ENCODE results near the gene METAP1.

Gene METAP1

DNA sequence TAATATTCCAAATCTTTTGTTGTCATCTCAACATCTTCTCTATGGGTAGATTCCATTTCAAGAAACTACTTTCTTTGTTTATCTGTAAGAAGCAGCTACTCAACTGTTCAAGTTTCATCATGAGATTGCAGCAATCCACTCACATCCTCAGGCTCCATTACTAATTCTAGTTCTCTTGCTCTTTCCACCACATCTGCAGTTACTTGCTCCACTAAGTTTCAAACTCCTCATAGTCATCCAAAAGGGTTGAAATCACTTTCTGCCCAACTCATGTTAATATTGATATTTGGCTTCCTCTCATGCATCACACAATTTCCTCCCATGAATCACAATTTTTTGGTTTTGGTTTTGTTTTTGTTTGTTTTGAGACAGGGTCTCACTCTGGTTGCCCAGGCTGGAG lies 57.4 kb downstream of the METAP1 start:
- H3K4me3 ChIP-seq (replicated peaks; ENCODE audit: insufficient read depth, low read length): no peak overlapping the region
- peak in 1 of 2 experiments; percentile 4 for DNase-seq (ENCODE audit: low read depth in 1 of 2, low spot score in 1 of 2)
- TF ChIP-seq GABPA (IDR thresholded peaks at IDR 0.05; ENCODE audit: low read depth): no peak
- no peak for TF ChIP-seq SPI1 (IDR thresholded peaks at IDR 0.05; ENCODE audit: borderline replicate concordance, low read depth)
- TF ChIP-seq, protein P1, sequence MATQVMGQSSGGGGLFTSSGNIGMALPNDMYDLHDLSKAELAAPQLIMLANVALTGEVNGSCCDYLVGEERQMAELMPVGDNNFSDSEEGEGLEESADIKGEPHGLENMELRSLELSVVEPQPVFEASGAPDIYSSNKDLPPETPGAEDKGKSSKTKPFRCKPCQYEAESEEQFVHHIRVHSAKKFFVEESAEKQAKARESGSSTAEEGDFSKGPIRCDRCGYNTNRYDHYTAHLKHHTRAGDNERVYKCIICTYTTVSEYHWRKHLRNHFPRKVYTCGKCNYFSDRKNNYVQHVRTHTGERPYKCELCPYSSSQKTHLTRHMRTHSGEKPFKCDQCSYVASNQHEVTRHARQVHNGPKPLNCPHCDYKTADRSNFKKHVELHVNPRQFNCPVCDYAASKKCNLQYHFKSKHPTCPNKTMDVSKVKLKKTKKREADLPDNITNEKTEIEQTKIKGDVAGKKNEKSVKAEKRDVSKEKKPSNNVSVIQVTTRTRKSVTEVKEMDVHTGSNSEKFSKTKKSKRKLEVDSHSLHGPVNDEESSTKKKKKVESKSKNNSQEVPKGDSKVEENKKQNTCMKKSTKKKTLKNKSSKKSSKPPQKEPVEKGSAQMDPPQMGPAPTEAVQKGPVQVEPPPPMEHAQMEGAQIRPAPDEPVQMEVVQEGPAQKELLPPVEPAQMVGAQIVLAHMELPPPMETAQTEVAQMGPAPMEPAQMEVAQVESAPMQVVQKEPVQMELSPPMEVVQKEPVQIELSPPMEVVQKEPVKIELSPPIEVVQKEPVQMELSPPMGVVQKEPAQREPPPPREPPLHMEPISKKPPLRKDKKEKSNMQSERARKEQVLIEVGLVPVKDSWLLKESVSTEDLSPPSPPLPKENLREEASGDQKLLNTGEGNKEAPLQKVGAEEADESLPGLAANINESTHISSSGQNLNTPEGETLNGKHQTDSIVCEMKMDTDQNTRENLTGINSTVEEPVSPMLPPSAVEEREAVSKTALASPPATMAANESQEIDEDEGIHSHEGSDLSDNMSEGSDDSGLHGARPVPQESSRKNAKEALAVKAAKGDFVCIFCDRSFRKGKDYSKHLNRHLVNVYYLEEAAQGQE (IDR thresholded peaks at IDR 0.05; ENCODE audit: insufficient replicate concordance, low read depth): no peak
- TF ChIP-seq, protein P2, sequence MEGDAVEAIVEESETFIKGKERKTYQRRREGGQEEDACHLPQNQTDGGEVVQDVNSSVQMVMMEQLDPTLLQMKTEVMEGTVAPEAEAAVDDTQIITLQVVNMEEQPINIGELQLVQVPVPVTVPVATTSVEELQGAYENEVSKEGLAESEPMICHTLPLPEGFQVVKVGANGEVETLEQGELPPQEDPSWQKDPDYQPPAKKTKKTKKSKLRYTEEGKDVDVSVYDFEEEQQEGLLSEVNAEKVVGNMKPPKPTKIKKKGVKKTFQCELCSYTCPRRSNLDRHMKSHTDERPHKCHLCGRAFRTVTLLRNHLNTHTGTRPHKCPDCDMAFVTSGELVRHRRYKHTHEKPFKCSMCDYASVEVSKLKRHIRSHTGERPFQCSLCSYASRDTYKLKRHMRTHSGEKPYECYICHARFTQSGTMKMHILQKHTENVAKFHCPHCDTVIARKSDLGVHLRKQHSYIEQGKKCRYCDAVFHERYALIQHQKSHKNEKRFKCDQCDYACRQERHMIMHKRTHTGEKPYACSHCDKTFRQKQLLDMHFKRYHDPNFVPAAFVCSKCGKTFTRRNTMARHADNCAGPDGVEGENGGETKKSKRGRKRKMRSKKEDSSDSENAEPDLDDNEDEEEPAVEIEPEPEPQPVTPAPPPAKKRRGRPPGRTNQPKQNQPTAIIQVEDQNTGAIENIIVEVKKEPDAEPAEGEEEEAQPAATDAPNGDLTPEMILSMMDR (IDR thresholded peaks at IDR 0.05; ENCODE audit: insufficient read depth, low read length): no peak
- no peak for TF ChIP-seq POLR2AphosphoS5 (IDR thresholded peaks at IDR 0.05; ENCODE audit: low read depth)
- no peak overlapping the region for H3K27ac ChIP-seq (replicated peaks)
- H3K27me3 ChIP-seq (ENCODE audit: insufficient read depth, poor library complexity, severe bottlenecking): no peaks in the 10 kb centered on the region

DNA sequence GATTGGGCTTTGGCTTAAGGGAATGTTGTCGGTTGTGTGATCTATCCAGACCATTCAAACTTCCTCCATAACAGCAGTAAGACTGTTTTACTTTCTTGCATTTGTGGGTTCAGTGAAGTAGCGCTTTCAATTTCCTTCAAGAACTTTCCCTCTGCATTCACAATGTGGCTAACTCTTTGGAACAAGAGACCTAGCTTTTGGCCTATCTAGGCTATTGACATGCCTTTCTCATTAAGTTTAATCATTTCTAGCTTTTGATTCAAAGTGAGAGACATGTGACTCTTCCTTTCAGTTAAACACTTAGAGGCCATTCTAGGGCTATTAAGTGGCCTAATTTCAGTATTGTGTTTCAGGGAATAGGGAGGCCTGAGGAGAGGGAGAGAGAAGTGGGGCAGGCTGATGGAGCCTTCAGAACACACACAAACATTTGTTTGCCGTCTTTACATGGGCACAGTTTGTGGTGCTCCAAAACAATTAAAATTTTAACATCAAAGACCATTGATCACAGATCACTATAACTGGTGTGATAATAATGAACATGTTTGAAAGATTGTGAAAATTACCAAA lies 59.0 kb downstream of the METAP1 start:
- Histone ChIP-seq H3K4me3 (replicated peaks; ENCODE audit: insufficient read depth, low read length) (no peak overlapping the region), H3K27ac (replicated peaks) (no peak overlapping the region), H3K27me3 (ENCODE audit: insufficient read depth, poor library complexity, severe bottlenecking) (no peaks in the 10 kb centered on the region)
- no peak for TF ChIP-seq SPI1 (IDR thresholded peaks at IDR 0.05; ENCODE audit: borderline replicate concordance, low read depth)
- TF ChIP-seq, protein P1 (IDR thresholded peaks at IDR 0.05; ENCODE audit: insufficient replicate concordance, low read depth): no peak
- TF ChIP-seq, protein P2 (IDR thresholded peaks at IDR 0.05; ENCODE audit: insufficient read depth, low read length): no peak
- no peak for TF ChIP-seq GABPA (IDR thresholded peaks at IDR 0.05; ENCODE audit: low read depth)
- TF ChIP-seq POLR2AphosphoS5 (IDR thresholded peaks at IDR 0.05; ENCODE audit: low read depth): no peak
- DNase-seq (ENCODE audit: low read depth in 1 of 2, low spot score in 1 of 2): no peak

DNA sequence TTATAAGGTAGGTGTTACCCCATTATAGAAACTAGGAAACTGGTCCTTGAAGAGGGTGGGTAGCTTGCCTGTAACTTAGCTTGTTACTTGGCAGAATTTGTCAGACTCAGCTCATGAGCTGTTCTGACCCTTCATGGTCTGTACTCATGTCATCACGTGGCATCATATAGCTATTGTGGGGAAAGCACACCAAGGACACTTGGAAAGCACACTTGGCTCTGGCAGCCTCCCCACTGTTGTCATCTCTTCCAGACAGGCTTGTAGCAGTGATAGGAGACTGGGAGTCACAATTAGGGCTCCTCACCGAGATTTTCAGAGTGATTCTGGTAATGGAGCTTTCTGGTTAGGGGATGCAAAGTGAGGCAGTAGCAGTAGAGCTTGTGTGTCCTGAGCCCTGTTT lies 62.7 kb downstream of the METAP1 start:
- no peaks in the 10 kb centered on the region for H3K27me3 ChIP-seq (ENCODE audit: insufficient read depth, poor library complexity, severe bottlenecking)
- TF ChIP-seq, protein P2 (IDR thresholded peaks at IDR 0.05; ENCODE audit: insufficient read depth, low read length): no peak
- TF ChIP-seq, protein P1 (IDR thresholded peaks at IDR 0.05; ENCODE audit: insufficient replicate concordance, low read depth): no peak
- TF ChIP-seq GABPA (IDR thresholded peaks at IDR 0.05; ENCODE audit: low read depth) (no peak), POLR2AphosphoS5 (IDR thresholded peaks at IDR 0.05; ENCODE audit: low read depth) (no peak), SPI1 (IDR thresholded peaks at IDR 0.05; ENCODE audit: borderline replicate concordance, low read depth) (no peak)
- H3K27ac ChIP-seq (replicated peaks): no peak overlapping the region

More for the DNA sequence above, 62.7 kb downstream of the METAP1 start:
- no peak for DNase-seq (ENCODE audit: low read depth in 1 of 2, low spot score in 1 of 2)
- no peak overlapping the region for H3K4me3 ChIP-seq (replicated peaks; ENCODE audit: insufficient read depth, low read length)
